Measurements from ENCODE around the gene SOX12.
"Not testable (repeated sequence)": the region's sequence is repeated elsewhere in the genome, so short reads cannot be mapped to it uniquely, and the experiment has no call there.

Gene SOX12

GRCh38 chr20:364905-365794 is 39.8 kb downstream of the SOX12 start:
- Mint-ChIP-seq H3K27me3 (peaks cover 9% of the 10 kb centered on the region), H3K27ac (ENCODE audit: low read depth) (no peak overlapping the region), H3K4me3 (no peak overlapping the region), H3K9me3 (no peaks in the 10 kb centered on the region), H3K4me1 (no peaks in the 10 kb centered on the region), H3K36me3 (ENCODE audit: insufficient read depth) (no peaks in the 10 kb centered on the region)
- ATAC-seq (replicated peaks; ENCODE audit: extremely low read depth, poor library complexity, severe bottlenecking) (no peak), DNase-seq (ENCODE audit: low spot score in 2 of 2) (no peak)

- Mint-ChIP-seq H3K27me3 (peaks cover 9% of the 10 kb centered on the region), H3K27ac (ENCODE audit: low read depth) (no peak overlapping the region), H3K4me3 (no peak overlapping the region), H3K4me1 (no peaks in the 10 kb centered on the region), H3K36me3 (ENCODE audit: insufficient read depth) (no peaks in the 10 kb centered on the region), H3K9me3 (no peaks in the 10 kb centered on the region)
- DNase-seq (ENCODE audit: low spot score in 2 of 2) (no peak), ATAC-seq (replicated peaks; ENCODE audit: extremely low read depth, poor library complexity, severe bottlenecking) (no peak)
These were observed 40.8 kb downstream of the SOX12 start for GRCh38 chr20:366041-366718.

- Mint-ChIP-seq H3K9me3 (no peaks in the 10 kb centered on the region), H3K4me3 (no peak overlapping the region), H3K27ac (ENCODE audit: low read depth) (no peak overlapping the region), H3K4me1 (no peaks in the 10 kb centered on the region), H3K27me3 (peaks cover 9% of the 10 kb centered on the region), H3K36me3 (ENCODE audit: insufficient read depth) (no peaks in the 10 kb centered on the region)
- ATAC-seq (replicated peaks; ENCODE audit: extremely low read depth, poor library complexity, severe bottlenecking) (no peak), DNase-seq (ENCODE audit: low spot score in 2 of 2) (no peak)
These were observed 41.5 kb downstream of the SOX12 start for GRCh38 chr20:366719-367485.

GRCh38 chr20:367486-367887 is 42.1 kb downstream of the SOX12 start:
- DNase-seq (ENCODE audit: low spot score in 2 of 2) (no peak), ATAC-seq (replicated peaks; ENCODE audit: extremely low read depth, poor library complexity, severe bottlenecking) (no peak)
- H3K27me3 Mint-ChIP-seq, result peaks cover 9% of the 10 kb centered on the region
- H3K4me1 Mint-ChIP-seq, result no peaks in the 10 kb centered on the region
- no peak overlapping the region for H3K27ac Mint-ChIP-seq (ENCODE audit: low read depth)
- no peak overlapping the region for H3K4me3 Mint-ChIP-seq
- no peaks in the 10 kb centered on the region for H3K9me3 Mint-ChIP-seq
- no peaks in the 10 kb centered on the region for H3K36me3 Mint-ChIP-seq (ENCODE audit: insufficient read depth)

- ATAC-seq (replicated peaks; ENCODE audit: extremely low read depth, poor library complexity, severe bottlenecking), result no peak
- Mint-ChIP-seq H3K4me3 (no peak overlapping the region), H3K4me1 (no peaks in the 10 kb centered on the region), H3K9me3 (no peaks in the 10 kb centered on the region), H3K36me3 (ENCODE audit: insufficient read depth) (no peaks in the 10 kb centered on the region), H3K27ac (ENCODE audit: low read depth) (no peak overlapping the region), H3K27me3 (peaks cover 9% of the 10 kb centered on the region)
- DNase-seq (ENCODE audit: low spot score in 2 of 2), result no peak
These were observed 43.6 kb downstream of the SOX12 start for GRCh38 chr20:368915-369314.

GRCh38 chr20:370151-370600 is 44.8 kb downstream of the SOX12 start:
- no peak for DNase-seq (ENCODE audit: low spot score in 2 of 2)
- Mint-ChIP-seq H3K36me3 (ENCODE audit: insufficient read depth) (no peaks in the 10 kb centered on the region), H3K9me3 (no peaks in the 10 kb centered on the region), H3K4me3 (no peak overlapping the region), H3K27me3 (peaks cover 9% of the 10 kb centered on the region), H3K4me1 (no peaks in the 10 kb centered on the region), H3K27ac (ENCODE audit: low read depth) (no peak overlapping the region)
- ATAC-seq (replicated peaks; ENCODE audit: extremely low read depth, poor library complexity, severe bottlenecking), result no peak

GRCh38 chr20:370977-371754 is 45.8 kb downstream of the SOX12 start:
- no peak overlapping the region for H3K27ac Mint-ChIP-seq (ENCODE audit: low read depth)
- no peak overlapping the region for H3K4me3 Mint-ChIP-seq
- H3K4me1 Mint-ChIP-seq, result no peaks in the 10 kb centered on the region
- H3K36me3 Mint-ChIP-seq (ENCODE audit: insufficient read depth), result no peaks in the 10 kb centered on the region
- no peaks in the 10 kb centered on the region for H3K9me3 Mint-ChIP-seq
- DNase-seq (ENCODE audit: low spot score in 2 of 2) (no peak), ATAC-seq (replicated peaks; ENCODE audit: extremely low read depth, poor library complexity, severe bottlenecking) (no peak)
- peaks cover 9% of the 10 kb centered on the region for H3K27me3 Mint-ChIP-seq

GRCh38 chr20:371755-372542 is 46.6 kb downstream of the SOX12 start:
- Mint-ChIP-seq H3K4me3 (no peak overlapping the region), H3K9me3 (no peaks in the 10 kb centered on the region), H3K27me3 (peaks cover 9% of the 10 kb centered on the region), H3K27ac (ENCODE audit: low read depth) (no peak overlapping the region), H3K36me3 (ENCODE audit: insufficient read depth) (no peaks in the 10 kb centered on the region), H3K4me1 (no peaks in the 10 kb centered on the region)
- DNase-seq (ENCODE audit: low spot score in 2 of 2) (no peak), ATAC-seq (replicated peaks; ENCODE audit: extremely low read depth, poor library complexity, severe bottlenecking) (no peak)

- DNase-seq (ENCODE audit: low spot score in 2 of 2); H3K9me3 Mint-ChIP-seq; H3K27ac Mint-ChIP-seq (ENCODE audit: low read depth); H3K4me1 Mint-ChIP-seq; ATAC-seq (replicated peaks; ENCODE audit: extremely low read depth, poor library complexity, severe bottlenecking); H3K36me3 Mint-ChIP-seq (ENCODE audit: insufficient read depth); H3K27me3 Mint-ChIP-seq; H3K4me3 Mint-ChIP-seq: not testable (repeated sequence)
These were observed 47.3 kb downstream of the SOX12 start for GRCh38 chr20:372543-373082.

GRCh38 chr20:373171-373890 is 48.0 kb downstream of the SOX12 start:
- ATAC-seq (replicated peaks; ENCODE audit: extremely low read depth, poor library complexity, severe bottlenecking), result no peak
- no peaks in the 10 kb centered on the region for H3K9me3 Mint-ChIP-seq

More at GRCh38 chr20:373171-373890, 48.0 kb downstream of the SOX12 start:
- DNase-seq (ENCODE audit: low spot score in 2 of 2), result no peak
- H3K27me3 Mint-ChIP-seq, result peaks cover 7% of the 10 kb centered on the region
- H3K36me3 Mint-ChIP-seq (ENCODE audit: insufficient read depth), result no peaks in the 10 kb centered on the region
- no peak overlapping the region for H3K27ac Mint-ChIP-seq (ENCODE audit: low read depth)
- no peak overlapping the region for H3K4me3 Mint-ChIP-seq
- no peaks in the 10 kb centered on the region for H3K4me1 Mint-ChIP-seq
